Natural killer cell treated with Interleukin-12 subunit alpha and Interleukin-12 subunit beta and Interleukin-15 and Interleukin-18, amount 100 ng/mL, for 72 hours (primary cell): Measurements from ENCODE around the gene RPS15A. TPM values are rescaled to one million over a fixed set of nuclear protein-coding genes. Genes with fewer than 3 reads are reported as not detected.
A peak's percentile ranks its signal among the peaks of the same experiment; 100 is the strongest.

Experiments used
- ATAC-seq, 2 donors: fragments of 150-1000 bp; cut with Tn5 transposase in 1 of 2; sonication (Bioruptor Pico), chemical (Tn5 transposase) in 1 of 2; 2 replicates each; pipeline ENCODE4 v1.10.0; 2021
- DNase-seq: peaks from one replicate; pipeline ENCODE4 v3.0.0; 2022; ENCODE audit warnings: low spot score
- H3K27ac Mint-ChIP-seq, 2 donors: 1 replicate in 1 of 2; 2 replicates in 1 of 2; pipeline ENCODE4 v1.8.0; 2022; ENCODE audit warnings: mixed read lengths in 2 of 2, mild to moderate bottlenecking in 1 of 2, moderate library complexity in 1 of 2
- H3K27me3 Mint-ChIP-seq, 2 donors: 1 replicate in 1 of 2; 2 replicates in 1 of 2; pipeline ENCODE4 v1.8.0; 2022; ENCODE audit warnings: mixed read lengths in 2 of 2
- H3K36me3 Mint-ChIP-seq: one replicate; pipeline ENCODE4 v1.8.0; 2022; ENCODE audit warnings: mixed read lengths
- H3K4me1 Mint-ChIP-seq, 2 donors: 1 replicate in 1 of 2; 2 replicates in 1 of 2; pipeline ENCODE4 v1.8.0; 2022; ENCODE audit warnings: low read depth in 2 of 2, mixed read lengths in 2 of 2, mild to moderate bottlenecking in 1 of 2
- H3K4me3 Mint-ChIP-seq: one replicate; pipeline ENCODE4 v1.8.0; 2022; ENCODE audit warnings: mixed read lengths
- H3K9me3 Mint-ChIP-seq: 2 replicates; pipeline ENCODE4 v1.8.0; 2022; ENCODE audit warnings: mixed read lengths
- total RNA-seq, 2 donors: library from RNA; stranded (reverse); gene quantifications; one replicate each; pipeline ENCODE4 v1.2.3, GENCODE V29; 2022

RPS15A gene
- total RNA-seq, 2 donors from 2014 or later = 497 to 1,038 TPM

GRCh38 chr16:18803569-18804462, 13.7 kb upstream of the RPS15A start:
- no peaks in the 10 kb centered on the region for H3K27me3 Mint-ChIP-seq
- peaks cover 26% of the 10 kb centered on the region for H3K36me3 Mint-ChIP-seq
- DNase-seq = no peak
- H3K4me3 Mint-ChIP-seq = peak overlapping the region; percentile 76
- H3K4me1 Mint-ChIP-seq = peaks cover 43 to 61% of the 10 kb centered on the region in 2 donors
- no peaks in the 10 kb centered on the region for H3K9me3 Mint-ChIP-seq
- H3K27ac Mint-ChIP-seq = peak overlapping the region; percentile 94 to 95
- ATAC-seq = no peak

- H3K27ac Mint-ChIP-seq = peak overlapping the region; percentile 94 to 95
- H3K4me3 Mint-ChIP-seq = peak overlapping the region; percentile 98
- peaks cover 46 to 69% of the 10 kb centered on the region in 2 donors for H3K4me1 Mint-ChIP-seq
- no peak for DNase-seq
- peaks cover 21% of the 10 kb centered on the region for H3K36me3 Mint-ChIP-seq
- H3K27me3 Mint-ChIP-seq = no peaks in the 10 kb centered on the region
- H3K9me3 Mint-ChIP-seq = no peaks in the 10 kb centered on the region
- no peak for ATAC-seq
Observed at GRCh38 chr16:18802767-18803343, 12.7 kb upstream of the RPS15A start.

- Mint-ChIP-seq H3K4me3 (peak within 1 kb of the TSS; percentile 98), H3K27ac (peak within 1 kb of the TSS; percentile 94 to 95), H3K27me3 (no peaks in the 10 kb centered on the region), H3K36me3 (peaks cover 18% of the 10 kb centered on the region), H3K9me3 (no peaks in the 10 kb centered on the region), H3K4me1 (peaks cover 45 to 65% of the 10 kb centered on the region in 2 donors)
- DNase-seq = peak; percentile 99
- ATAC-seq = peak; percentile 98 to 99
Observed at GRCh38 chr16:18801145-18801972, 11.2 kb upstream of the RPS15A start, which contains the start of gene ARL6IP1. Gene ARL6IP1, minus strand, starts transcription at chr16:18801549. Its CDS starts 83 bp downstream, at chr16:18801466.

GRCh38 chr16:18800775-18801144, 10.6 kb upstream of the RPS15A start:
- Mint-ChIP-seq H3K9me3 (no peaks in the 10 kb centered on the region), H3K27ac (peak overlapping the region; percentile 94 to 95), H3K27me3 (no peaks in the 10 kb centered on the region), H3K4me1 (peaks cover 39 to 59% of the 10 kb centered on the region in 2 donors), H3K36me3 (peaks cover 16% of the 10 kb centered on the region), H3K4me3 (peak overlapping the region; percentile 98)
- DNase-seq = no peak
- ATAC-seq = no peak

- DNase-seq = no peak
- Mint-ChIP-seq H3K4me1 (peaks cover 39 to 56% of the 10 kb centered on the region in 2 donors), H3K27me3 (no peaks in the 10 kb centered on the region), H3K27ac (peak overlapping the region; percentile 94 to 95), H3K4me3 (peak overlapping the region; percentile 98), H3K36me3 (peaks cover 15% of the 10 kb centered on the region), H3K9me3 (no peaks in the 10 kb centered on the region)
- no peak for ATAC-seq
Observed at GRCh38 chr16:18800293-18800692, 10.2 kb upstream of the RPS15A start.

GRCh38 chr16:18799500-18799899, 9.4 kb upstream of the RPS15A start:
- peak overlapping the region; percentile 98 for H3K4me3 Mint-ChIP-seq
- peaks cover 15% of the 10 kb centered on the region for H3K36me3 Mint-ChIP-seq
- H3K27ac Mint-ChIP-seq = peak overlapping the region; percentile 94 to 95
- ATAC-seq (no peak), DNase-seq (no peak)
- no peaks in the 10 kb centered on the region for H3K9me3 Mint-ChIP-seq
- peaks cover 39 to 50% of the 10 kb centered on the region in 2 donors for H3K4me1 Mint-ChIP-seq
- H3K27me3 Mint-ChIP-seq = no peaks in the 10 kb centered on the region

GRCh38 chr16:18797746-18798145, 7.6 kb upstream of the RPS15A start:
- Mint-ChIP-seq H3K27ac (no peak overlapping the region), H3K4me3 (no peak overlapping the region), H3K9me3 (no peaks in the 10 kb centered on the region), H3K27me3 (no peaks in the 10 kb centered on the region), H3K4me1 (peaks cover 37 to 38% of the 10 kb centered on the region in 2 donors), H3K36me3 (peaks cover 19% of the 10 kb centered on the region)
- DNase-seq = no peak
- no peak for ATAC-seq

- no peak overlapping the region for H3K4me3 Mint-ChIP-seq
- no peak for ATAC-seq
- no peaks in the 10 kb centered on the region for H3K9me3 Mint-ChIP-seq
- H3K27ac Mint-ChIP-seq = no peak overlapping the region
- peaks cover 32 to 39% of the 10 kb centered on the region in 2 donors for H3K4me1 Mint-ChIP-seq
- no peaks in the 10 kb centered on the region for H3K27me3 Mint-ChIP-seq
- DNase-seq = no peak
- H3K36me3 Mint-ChIP-seq = peaks cover 23% of the 10 kb centered on the region
Observed at GRCh38 chr16:18796377-18796776, 6.2 kb upstream of the RPS15A start.

GRCh38 chr16:18792836-18793433, 2.8 kb upstream of the RPS15A start:
- no peak overlapping the region for H3K4me3 Mint-ChIP-seq
- peak overlapping the region in 1 of 2 donors; percentile 53 for H3K27ac Mint-ChIP-seq
- no peaks in the 10 kb centered on the region for H3K9me3 Mint-ChIP-seq
- H3K36me3 Mint-ChIP-seq = peaks cover 30% of the 10 kb centered on the region
- ATAC-seq (no peak), DNase-seq (no peak)
- H3K4me1 Mint-ChIP-seq = peaks cover 31 to 33% of the 10 kb centered on the region in 2 donors
- no peaks in the 10 kb centered on the region for H3K27me3 Mint-ChIP-seq

- Mint-ChIP-seq H3K27ac (peak overlapping the region; percentile 94 to 98), H3K4me3 (peak overlapping the region; percentile 93), H3K9me3 (no peaks in the 10 kb centered on the region), H3K4me1 (peaks cover 59 to 60% of the 10 kb centered on the region in 2 donors), H3K36me3 (peaks cover 51% of the 10 kb centered on the region), H3K27me3 (no peaks in the 10 kb centered on the region)
- DNase-seq (no peak), ATAC-seq (no peak)
Observed at GRCh38 chr16:18789515-18789849, 652 bp downstream of the RPS15A start.

- ATAC-seq = no peak
- peak overlapping the region; percentile 93 for H3K4me3 Mint-ChIP-seq
- H3K4me1 Mint-ChIP-seq = peaks cover 57 to 60% of the 10 kb centered on the region in 2 donors
- no peaks in the 10 kb centered on the region for H3K27me3 Mint-ChIP-seq
- no peaks in the 10 kb centered on the region for H3K9me3 Mint-ChIP-seq
- DNase-seq = no peak
- H3K36me3 Mint-ChIP-seq = peaks cover 52% of the 10 kb centered on the region
- H3K27ac Mint-ChIP-seq = peak overlapping the region; percentile 94 to 98
Observed at GRCh38 chr16:18788828-18789514, 1.2 kb downstream of the RPS15A start.

- H3K4me3 Mint-ChIP-seq = peak overlapping the region; percentile 67
- peak overlapping the region; percentile 94 to 98 for H3K27ac Mint-ChIP-seq
- H3K36me3 Mint-ChIP-seq = peaks cover 53% of the 10 kb centered on the region
Observed at GRCh38 chr16:18784917-18785623, 5.1 kb downstream of the RPS15A start.

More at GRCh38 chr16:18784917-18785623, 5.1 kb downstream of the RPS15A start:
- Mint-ChIP-seq H3K27me3 (no peaks in the 10 kb centered on the region), H3K9me3 (no peaks in the 10 kb centered on the region), H3K4me1 (peaks cover 49 to 57% of the 10 kb centered on the region in 2 donors)
- ATAC-seq (no peak), DNase-seq (no peak)
